HG03520 (cell line): Measurements from ENCODE around the gene PRC1.
"Not testable (repeated sequence)": the region's sequence is repeated elsewhere in the genome, so short reads cannot be mapped to it uniquely, and the experiment has no call there.

Experiments used
- ATAC-seq: cut with Tn5 transposase; IDR thresholded peaks from one replicate; pipeline ENCODE4 v1.9.1; 2021; ENCODE audit warnings: mild to moderate bottlenecking, moderate library complexity; ENCODE audit not compliant: unreplicated experiment

Gene PRC1

GRCh38 chr15:90934949-90935751 lies 59.2 kb downstream of the PRC1 start, which contains the start of gene UNC45A:
Gene UNC45A (plus strand): TSS chr15:90935285. CDS start chr15:90935325, 40 bp downstream.
- ATAC-seq = peak; percentile 51

GRCh38 chr15:90934256-90934948 lies 59.9 kb downstream of the PRC1 start:
- ATAC-seq = peak; percentile 33

GRCh38 chr15:90933301-90933700 lies 61.0 kb downstream of the PRC1 start:
- ATAC-seq = no peak

GRCh38 chr15:90932660-90932991 lies 61.7 kb downstream of the PRC1 start:
- no peak for ATAC-seq

- ATAC-seq = peak; percentile 34
These were observed 62.3 kb downstream of the PRC1 start, which contains the start of gene HDDC3 for GRCh38 chr15:90931828-90932659. Gene HDDC3 (minus strand): TSS chr15:90932549. CDS start chr15:90932540, 9 bp downstream.

- ATAC-seq = no peak
These were observed 62.8 kb downstream of the PRC1 start for GRCh38 chr15:90931575-90931827.

- no peak for ATAC-seq
These were observed 63.3 kb downstream of the PRC1 start for GRCh38 chr15:90930861-90931574.

GRCh38 chr15:90929246-90930019 lies 64.9 kb downstream of the PRC1 start:
- ATAC-seq = no peak

GRCh38 chr15:90928106-90928505 lies 66.2 kb downstream of the PRC1 start:
- ATAC-seq = not testable (repeated sequence)

- ATAC-seq = not testable (repeated sequence)
These were observed 67.6 kb downstream of the PRC1 start for GRCh38 chr15:90926766-90927165.

GRCh38 chr15:90924375-90924774 lies 70.0 kb downstream of the PRC1 start:
- peak; percentile 58 for ATAC-seq

- ATAC-seq = peak; percentile 88
These were observed 71.5 kb downstream of the PRC1 start for GRCh38 chr15:90922712-90923322.

GRCh38 chr15:90921887-90922286 lies 72.4 kb downstream of the PRC1 start:
- no peak for ATAC-seq

GRCh38 chr15:90918835-90919234 lies 75.5 kb downstream of the PRC1 start:
- no peak for ATAC-seq

GRCh38 chr15:90918034-90918788 lies 76.1 kb downstream of the PRC1 start:
- no peak for ATAC-seq

GRCh38 chr15:90917569-90917968 lies 76.8 kb downstream of the PRC1 start:
- no peak for ATAC-seq

- no peak for ATAC-seq
These were observed 77.9 kb downstream of the PRC1 start for GRCh38 chr15:90916461-90916860.
